D721Med (cell line): ENCODE data around the gene ATRNL1.

Experiments used
- DNase-seq: peaks from one replicate; pipeline ENCODE4 v3.0.0; 2011; ENCODE audit warnings: low spot score; ENCODE audit not compliant: insufficient read length
- FAIRE-seq: peaks from 2 replicates; lab custom pipeline; 2011; peaks lifted over from hg19 to GRCh38; lab: Jason Lieb, UNC
- TF ChIP-seq, protein P1 (sequence below): IDR thresholded peaks from 2 replicates; pipeline ENCODE4 v1.5.1; 2012; ENCODE audit warnings: mild to moderate bottlenecking, control low read depth; ENCODE audit not compliant: insufficient read depth; ENCODE audit errors: missing control alignments

ATRNL1 gene

DNA sequence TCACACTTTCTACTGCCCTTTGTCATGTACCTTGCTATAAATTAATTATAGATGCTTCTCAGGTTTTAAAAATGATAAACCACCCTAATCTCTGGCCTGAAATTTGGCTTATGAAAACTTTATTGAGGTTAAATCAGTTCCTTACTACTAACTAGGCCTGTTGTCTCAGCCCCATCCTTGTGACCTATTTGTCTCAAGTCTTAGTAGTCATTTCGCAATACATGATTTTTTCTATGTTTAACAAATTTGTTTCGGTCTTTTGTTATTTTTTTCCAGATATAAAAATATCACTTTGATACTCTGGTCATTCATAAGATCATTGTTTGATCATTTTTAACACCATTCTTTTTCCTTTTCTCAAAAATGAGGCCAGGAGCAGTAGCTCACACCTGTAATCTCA, 768.3 kb downstream of the ATRNL1 start:
- no peak for FAIRE-seq

DNA sequence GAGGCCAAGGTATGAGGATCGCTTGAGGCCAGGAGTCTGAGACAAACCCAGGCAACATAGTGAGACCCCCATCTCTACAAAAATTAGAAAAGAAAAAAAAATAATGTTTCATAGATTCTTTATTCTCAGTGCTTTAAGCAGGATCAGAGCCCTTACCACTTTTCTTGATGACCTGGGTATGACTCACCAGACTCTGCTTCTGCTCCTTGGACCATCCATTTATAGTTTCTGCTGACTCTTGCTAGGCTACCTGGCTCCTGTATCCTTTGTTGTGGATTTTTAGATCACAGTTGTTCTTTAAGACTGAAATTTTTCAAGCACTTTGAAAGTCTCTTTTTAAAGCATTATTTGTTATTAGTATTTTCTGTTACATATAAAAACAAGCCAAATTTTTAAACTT, 768.7 kb downstream of the ATRNL1 start:
- DNase-seq (no peak), FAIRE-seq (no peak)
- TF ChIP-seq, protein P1, sequence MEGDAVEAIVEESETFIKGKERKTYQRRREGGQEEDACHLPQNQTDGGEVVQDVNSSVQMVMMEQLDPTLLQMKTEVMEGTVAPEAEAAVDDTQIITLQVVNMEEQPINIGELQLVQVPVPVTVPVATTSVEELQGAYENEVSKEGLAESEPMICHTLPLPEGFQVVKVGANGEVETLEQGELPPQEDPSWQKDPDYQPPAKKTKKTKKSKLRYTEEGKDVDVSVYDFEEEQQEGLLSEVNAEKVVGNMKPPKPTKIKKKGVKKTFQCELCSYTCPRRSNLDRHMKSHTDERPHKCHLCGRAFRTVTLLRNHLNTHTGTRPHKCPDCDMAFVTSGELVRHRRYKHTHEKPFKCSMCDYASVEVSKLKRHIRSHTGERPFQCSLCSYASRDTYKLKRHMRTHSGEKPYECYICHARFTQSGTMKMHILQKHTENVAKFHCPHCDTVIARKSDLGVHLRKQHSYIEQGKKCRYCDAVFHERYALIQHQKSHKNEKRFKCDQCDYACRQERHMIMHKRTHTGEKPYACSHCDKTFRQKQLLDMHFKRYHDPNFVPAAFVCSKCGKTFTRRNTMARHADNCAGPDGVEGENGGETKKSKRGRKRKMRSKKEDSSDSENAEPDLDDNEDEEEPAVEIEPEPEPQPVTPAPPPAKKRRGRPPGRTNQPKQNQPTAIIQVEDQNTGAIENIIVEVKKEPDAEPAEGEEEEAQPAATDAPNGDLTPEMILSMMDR: no peak

More for the DNA sequence above, 768.3 kb downstream of the ATRNL1 start:
- TF ChIP-seq, protein P1: no peak
- no peak for DNase-seq

DNA sequence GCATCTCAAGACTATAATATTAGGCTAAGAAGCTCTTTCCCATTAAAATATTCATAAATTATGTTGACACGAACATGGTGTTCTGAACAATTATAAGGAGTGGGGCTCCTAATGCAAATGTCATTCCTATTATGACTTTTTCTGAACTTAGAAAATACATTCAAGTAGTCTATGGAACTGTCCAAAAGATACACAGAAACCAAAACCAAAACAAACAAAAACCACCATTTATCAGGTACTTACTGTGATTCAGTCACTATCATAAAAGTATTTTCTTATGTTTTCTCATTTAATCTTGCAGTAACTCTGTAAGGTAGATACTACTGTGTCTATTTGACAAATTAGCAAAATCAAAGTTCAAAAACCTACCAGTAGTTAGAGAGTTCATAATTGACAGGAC, 773.0 kb downstream of the ATRNL1 start:
- TF ChIP-seq, protein P1: no peak
- FAIRE-seq (no peak), DNase-seq (no peak)

DNA sequence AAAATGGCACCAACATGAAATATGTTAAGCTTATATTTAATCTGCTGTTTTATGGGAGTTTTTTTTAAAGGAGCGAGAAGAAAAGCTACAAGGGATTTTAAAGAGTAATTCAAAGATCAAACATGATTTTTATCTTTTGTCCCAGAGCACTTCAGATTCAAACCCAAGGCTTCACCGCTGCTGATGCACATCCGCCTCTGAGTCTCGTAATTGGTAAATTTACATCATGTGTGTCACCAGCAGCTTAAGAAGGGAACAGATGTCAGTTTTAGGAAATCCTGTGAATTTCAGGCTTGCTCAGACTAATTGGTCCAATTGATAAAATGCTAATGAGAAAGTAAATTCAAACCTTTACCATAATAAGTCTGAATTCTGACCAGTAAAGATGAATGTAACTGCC, 773.5 kb downstream of the ATRNL1 start:
- FAIRE-seq (no peak), DNase-seq (no peak)
- TF ChIP-seq, protein P1: no peak

DNA sequence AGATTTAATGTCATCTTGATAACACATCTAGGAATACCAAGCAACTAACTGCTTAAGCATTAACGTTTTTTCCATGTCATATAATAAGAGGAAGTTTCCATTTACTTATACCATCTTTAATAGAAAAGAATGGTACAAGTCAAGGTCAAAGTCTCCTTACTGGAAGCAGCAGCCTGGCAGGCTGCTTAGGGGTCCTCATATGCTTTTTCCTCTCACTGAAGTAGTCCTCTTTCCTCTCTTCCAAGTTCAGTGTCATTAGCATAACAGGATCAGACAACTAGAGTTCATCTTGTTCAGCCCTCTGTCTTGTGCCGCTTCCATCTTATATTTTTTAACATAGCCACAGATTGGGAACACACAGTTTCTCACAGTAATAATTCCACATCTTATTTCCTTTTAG, 774.1 kb downstream of the ATRNL1 start:
- DNase-seq (no peak), FAIRE-seq (no peak)
- TF ChIP-seq, protein P1: no peak

DNA sequence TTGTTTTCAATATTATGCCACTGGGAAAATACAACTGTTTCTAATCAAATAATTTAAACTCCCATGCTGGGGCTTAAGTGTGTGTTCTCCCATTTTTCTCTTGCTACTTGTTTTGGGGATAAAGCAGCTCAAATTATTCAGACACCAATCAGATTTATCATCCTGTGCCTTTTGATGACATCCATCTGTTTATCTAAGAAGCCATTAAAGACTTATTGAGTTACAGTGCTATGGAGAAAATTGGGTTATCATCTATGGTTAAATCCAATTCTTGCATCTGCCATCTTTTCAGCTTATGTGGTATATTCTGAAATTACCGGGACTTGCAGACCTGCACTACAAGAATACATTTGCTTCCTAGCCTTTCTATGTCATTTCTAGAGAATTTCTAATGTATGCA, 778.7 kb downstream of the ATRNL1 start:
- DNase-seq: no peak
- TF ChIP-seq, protein P1: no peak
- no peak for FAIRE-seq

DNA sequence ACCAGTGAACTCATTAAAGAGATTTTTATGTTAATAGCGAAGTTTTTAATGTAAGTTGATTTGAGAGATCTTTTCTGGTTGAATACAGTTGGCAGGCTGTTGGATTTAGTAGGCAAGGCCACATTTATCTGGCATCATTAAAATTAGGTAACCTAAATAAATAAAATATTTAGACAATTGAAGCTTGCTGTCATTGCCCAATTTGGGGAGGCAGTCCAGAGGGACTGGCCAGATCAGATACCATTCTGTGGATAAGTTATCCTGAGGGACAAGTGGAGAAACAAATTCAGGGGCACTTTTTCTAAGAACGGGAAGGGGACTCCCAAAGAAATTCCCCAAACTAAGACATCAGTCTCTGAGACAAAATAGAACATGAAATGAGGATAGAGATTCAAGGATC, 782.0 kb downstream of the ATRNL1 start:
- FAIRE-seq (no peak), DNase-seq (no peak)
- TF ChIP-seq, protein P1: no peak
